KOPT-K1 (cell line): ENCODE data around the gene SUSD3.

Experiments
- H3K27ac ChIP-seq: fragments of 200-600 bp; sonication (generic); 2 replicates; pipeline ENCODE4 v1.5.1; 2016; ENCODE audit warnings: antibody characterized with exemption, mild to moderate bottlenecking, low read depth, low read length; ENCODE audit not compliant: poor library complexity, severe bottlenecking
- H3K36me3 ChIP-seq: fragments of 200-600 bp; sonication (generic); 2 replicates; pipeline ENCODE4 v1.5.1; 2017; ENCODE audit warnings: antibody characterized with exemption, mild to moderate bottlenecking, low read length, moderate library complexity; ENCODE audit not compliant: insufficient read depth
- H3K9me3 ChIP-seq: fragments of 200-600 bp; sonication (generic); 2 replicates; pipeline ENCODE4 v1.5.1; 2017; ENCODE audit warnings: antibody characterized with exemption, low read length, mild to moderate bottlenecking; ENCODE audit not compliant: insufficient read depth, poor library complexity, severe bottlenecking

Gene SUSD3

DNA sequence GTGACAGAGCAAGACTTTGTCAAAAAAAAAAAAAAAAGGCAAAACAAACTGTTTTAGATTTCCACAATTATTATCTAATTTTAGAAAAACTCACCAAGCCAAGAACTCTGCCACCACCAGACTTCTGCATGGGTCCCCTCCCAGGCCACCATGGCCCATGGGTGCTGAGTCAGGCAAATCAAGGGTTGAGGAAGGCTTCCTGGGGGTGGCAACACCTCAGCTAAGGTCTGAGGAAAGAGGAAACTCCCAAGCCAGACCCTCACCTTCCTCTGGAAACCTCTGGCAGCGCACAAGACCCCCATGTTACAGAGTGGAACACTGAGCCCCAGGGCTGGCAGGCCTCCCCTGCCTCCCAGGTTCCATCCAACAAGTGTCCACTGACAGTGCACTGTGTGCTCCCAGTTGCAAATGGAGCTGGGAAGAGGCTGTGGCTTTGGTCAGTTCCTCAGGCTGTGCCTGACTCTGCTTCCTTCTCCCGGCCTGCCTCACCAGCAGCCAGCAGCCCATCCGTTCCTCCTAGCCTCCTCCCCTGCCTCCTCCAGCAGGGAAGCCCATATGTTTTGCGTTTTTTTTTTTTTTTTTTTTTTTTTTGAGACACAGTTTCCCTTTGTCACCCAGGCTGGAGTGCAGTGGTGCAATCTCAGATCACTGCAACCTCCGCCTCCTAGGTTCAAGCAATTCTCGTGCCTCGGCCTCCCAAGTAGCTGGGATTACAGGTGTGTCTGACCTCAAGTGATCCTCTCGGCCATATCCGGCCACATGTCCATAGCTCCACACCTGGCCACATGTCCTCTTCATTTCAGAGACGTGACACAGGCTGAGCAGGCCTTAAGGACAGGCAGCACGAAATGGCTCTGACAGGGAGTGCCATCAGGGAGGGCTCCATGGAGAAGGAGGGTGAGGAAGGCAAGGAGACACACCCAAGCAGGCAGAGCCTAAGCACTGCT is 3.5 kb upstream of the SUSD3 start:
- H3K27ac ChIP-seq, result no peak overlapping the region
- no peaks in the 10 kb centered on the region for H3K36me3 ChIP-seq
- H3K9me3 ChIP-seq, result no peaks in the 10 kb centered on the region

DNA sequence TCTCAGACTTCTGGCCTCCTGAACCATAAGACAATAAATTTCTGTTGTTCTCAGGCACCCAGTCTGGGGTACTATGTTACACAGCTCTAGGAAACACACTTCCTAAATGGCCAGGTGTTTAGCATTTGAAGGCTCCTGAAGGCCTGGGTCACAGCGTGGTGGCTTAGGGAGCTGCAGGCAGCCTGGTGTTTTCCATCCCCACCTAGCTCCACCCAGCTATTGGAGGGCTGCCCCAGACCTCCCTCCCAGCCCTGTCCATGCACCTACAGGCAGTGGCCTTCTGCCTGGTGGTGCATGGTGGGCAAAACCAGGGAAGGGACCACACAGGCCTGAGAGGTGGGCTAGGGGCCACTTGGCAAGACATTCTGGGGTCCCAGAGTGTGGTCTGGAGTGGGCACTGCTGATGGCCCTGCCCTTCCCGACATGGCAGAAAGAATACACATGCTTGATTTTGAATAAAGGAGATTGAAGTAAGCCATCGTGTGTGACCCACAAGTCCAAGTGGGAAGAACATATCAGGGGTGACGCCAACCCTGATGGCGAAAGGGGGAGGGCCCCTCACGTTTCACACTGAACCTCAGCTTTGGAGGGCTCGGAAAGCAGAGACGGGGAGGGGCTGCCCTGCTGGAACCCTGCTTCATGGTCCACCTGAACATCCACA is 1.3 kb upstream of the SUSD3 start:
- Histone ChIP-seq H3K36me3 (no peaks in the 10 kb centered on the region), H3K9me3 (no peaks in the 10 kb centered on the region), H3K27ac (no peak overlapping the region)

DNA sequence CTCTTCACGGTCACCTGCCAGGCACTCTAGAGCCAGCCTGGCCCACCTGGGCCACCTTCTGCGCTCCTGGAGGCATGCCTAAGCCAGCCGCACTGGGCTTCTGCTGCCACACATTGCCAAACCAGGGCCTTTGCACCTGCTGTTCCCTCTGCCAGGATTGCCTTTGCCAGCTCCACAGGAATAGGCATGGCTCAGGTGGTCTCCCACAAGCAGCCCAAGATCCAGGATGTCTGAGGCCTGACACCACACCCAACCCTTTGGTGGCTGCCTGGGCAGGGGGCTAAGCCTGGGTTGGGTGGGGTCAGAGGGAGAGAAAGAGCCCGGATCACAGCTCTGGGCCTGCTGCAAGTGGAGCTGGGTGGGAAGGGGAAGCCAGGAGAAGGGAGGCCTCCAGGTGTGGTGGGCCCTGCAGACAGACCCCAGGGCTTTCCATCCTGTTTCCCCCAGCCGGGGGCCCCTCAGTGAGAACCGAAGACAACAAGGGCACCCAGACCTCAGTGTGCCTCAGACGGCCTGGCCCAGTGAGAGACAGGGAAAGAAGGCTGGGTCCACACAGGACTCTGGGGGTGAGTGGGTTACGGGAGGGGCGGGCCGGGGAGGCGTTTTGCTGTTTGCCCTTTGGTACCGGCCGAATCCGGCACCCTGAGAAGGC is 672 bp upstream of the SUSD3 start:
- no peaks in the 10 kb centered on the region for H3K36me3 ChIP-seq
- no peak overlapping the region for H3K27ac ChIP-seq
- H3K9me3 ChIP-seq, result no peaks in the 10 kb centered on the region

DNA sequence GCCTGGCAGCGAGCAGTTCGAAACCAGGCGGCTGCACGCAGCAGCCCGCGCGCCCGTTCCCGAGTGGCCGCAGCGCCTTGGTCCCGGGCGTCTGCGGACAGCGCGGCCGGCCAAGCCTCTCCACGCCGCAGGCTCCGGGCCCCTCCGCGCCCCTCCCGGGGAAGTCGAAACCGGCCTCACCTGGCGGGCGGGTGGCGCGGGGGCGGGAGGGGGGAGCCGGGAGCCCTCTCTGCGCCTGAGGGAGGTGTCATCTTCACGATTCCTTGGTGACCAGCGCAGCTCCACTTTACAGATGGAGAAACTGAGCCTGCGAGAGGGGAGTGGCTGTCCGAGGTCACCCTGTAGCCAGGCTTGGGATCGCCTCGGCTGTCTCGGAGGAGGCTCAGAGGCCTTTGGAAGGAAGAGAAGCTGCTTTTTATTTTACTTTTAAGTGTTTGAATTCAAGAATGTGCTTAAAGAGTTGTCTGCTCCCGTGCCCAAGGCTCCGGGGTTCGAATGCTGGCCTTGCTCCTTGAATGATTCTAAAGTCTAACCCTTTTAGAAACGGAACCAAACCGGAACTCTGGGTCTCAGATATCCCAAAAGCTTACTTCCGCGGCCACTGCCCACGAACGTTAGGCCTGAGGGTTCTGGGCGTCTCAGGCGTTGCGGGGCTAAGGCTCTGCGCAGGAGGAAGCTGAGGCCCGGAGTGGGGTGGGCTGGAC is 662 bp downstream of the SUSD3 start:
- Histone ChIP-seq H3K36me3 (no peaks in the 10 kb centered on the region), H3K27ac (peak overlapping the region; percentile 41), H3K9me3 (no peaks in the 10 kb centered on the region)

DNA sequence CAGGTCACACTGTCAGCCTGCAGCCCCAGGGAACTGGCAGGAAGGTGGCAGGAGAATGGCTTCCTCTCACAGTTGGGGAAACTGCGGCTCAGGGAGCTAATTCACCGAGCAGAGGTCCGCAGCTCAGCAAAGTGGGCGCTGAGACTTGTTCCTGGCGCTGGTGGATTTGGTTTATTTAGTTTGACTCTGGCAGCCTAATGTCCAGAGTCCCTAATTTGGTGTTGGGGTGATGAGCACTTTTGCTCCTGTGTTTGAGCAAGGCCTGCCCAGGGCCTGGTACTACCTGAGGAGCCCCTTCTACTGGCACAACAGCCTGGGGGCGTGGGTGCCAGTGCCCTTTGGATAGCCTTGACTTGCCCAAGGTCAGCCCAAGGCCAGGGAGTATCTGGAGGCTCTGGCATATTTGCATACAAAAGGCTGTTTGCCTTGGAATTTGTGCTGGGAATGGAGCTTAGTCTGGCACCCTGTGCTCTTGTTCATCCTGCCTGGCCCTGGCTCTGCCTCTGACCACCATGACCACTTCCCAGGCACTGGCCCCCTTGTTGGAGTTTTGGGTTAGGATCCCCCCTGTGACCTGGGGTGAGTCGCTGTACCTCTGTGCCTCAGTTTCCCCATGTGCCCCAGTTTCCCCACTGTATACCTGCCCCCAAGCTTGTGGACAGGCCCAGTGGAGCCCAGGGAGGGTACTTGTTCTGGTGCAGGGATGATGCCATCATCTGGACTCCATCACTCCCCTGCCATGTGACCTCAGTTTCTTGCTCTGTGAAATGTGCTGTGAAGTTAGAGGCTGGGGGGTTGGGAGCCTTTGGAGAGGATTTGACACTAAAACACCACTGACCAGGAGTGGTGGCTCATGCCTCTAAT is 1.4 kb downstream of the SUSD3 start:
- Histone ChIP-seq H3K27ac (peak overlapping the region; percentile 92), H3K36me3 (no peaks in the 10 kb centered on the region), H3K9me3 (no peaks in the 10 kb centered on the region)

DNA sequence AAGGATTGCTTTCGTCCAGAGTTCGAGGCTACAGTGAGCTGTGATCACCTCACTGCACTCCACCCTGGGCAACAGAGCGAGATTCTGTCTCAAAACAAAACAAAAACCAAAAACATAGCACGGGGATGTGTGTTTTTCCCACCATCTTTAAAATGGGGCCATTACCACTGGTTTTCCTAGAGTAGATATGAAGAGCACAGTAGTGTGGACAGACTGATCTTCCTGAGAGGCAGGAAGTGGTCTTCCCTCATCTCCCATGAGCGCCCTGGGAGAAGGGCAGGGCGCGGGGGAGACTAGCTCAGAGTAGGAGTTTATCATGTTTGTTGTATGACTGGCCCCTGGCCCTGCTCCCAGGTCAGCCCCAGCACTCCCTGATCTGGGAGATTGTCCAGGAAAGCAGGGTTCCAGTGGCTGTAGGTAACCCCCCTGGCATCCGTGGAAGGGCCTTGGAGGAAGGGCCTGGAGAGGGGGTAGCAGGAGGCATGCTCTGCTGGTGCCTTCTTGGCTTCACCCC is 2.3 kb downstream of the SUSD3 start:
- peak overlapping the region; percentile 92 for H3K27ac ChIP-seq
- H3K36me3 ChIP-seq, result no peaks in the 10 kb centered on the region
- no peaks in the 10 kb centered on the region for H3K9me3 ChIP-seq

DNA sequence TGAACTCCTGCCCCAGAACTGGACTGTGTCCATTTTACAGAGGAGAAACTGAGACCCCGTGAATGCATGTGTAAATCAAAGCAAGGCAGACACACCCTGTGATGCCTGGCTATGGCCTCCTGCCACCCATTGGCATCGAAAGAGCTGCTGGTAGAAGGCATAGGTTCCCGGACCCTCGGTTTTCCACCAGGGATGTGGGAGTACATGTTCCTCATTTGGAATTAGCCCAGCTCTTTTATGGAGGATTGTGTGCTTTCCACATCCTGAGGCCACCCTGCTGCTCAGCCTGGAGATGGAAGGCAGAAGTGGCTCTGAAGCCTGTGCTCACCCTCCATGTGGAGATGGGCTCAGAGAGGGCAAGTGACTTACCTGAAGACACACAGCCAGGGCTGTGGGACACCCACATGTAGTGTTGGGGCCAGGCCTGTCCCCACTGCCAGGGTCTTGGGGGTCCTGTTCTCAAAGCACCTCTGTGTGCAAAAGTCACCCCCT is 2.8 kb downstream of the SUSD3 start:
- H3K9me3 ChIP-seq, result no peaks in the 10 kb centered on the region
- peak overlapping the region; percentile 92 for H3K27ac ChIP-seq
- no peaks in the 10 kb centered on the region for H3K36me3 ChIP-seq

DNA sequence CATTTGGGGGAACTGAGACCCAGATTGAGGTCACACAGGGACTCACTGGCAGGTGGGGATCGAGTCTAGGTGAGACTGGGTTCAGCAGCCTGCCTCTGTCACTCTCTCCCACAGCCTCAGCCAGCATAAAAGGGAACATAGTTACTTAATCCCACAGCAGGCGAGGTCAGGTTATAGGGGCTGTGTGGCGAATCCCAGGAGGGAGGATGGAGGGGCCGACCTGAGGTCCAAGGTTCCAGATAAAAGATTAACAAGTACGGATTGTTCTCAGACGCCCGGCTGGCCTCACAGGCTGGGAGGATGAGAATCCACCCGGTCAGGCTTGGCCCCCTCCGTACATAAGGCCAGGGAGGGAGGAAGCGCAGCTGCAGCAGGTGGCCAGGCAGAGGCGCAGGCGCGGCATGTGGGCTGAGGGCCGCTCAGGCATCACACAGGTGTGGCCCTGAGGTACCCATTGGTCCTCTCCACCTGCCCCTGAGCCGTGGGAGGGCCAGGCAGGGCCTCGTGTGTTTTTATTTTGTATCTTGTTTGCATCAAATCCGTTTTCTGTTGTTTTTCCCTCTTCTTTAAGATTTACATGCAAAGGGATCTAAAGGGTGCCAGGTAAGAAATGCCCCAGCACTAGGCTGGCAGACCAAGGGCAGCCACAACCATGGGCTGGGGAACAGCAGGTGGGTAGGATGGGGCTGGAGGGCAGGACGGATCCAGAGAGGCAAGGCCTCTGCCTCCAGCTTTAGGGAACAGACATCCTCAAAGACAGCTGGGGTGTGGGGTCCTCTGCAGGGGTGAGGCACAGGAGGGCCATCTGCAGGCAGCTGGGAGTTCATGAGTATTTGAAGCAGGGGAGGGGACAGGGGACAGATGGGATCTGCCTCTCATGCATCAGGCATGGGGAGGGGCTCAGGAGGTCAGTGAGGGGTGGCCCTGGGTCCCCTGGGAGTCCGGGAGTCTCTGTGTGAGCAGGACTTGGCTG is 3.6 kb downstream of the SUSD3 start:
- peak overlapping the region; percentile 92 for H3K27ac ChIP-seq
- H3K9me3 ChIP-seq, result no peaks in the 10 kb centered on the region
- no peaks in the 10 kb centered on the region for H3K36me3 ChIP-seq

DNA sequence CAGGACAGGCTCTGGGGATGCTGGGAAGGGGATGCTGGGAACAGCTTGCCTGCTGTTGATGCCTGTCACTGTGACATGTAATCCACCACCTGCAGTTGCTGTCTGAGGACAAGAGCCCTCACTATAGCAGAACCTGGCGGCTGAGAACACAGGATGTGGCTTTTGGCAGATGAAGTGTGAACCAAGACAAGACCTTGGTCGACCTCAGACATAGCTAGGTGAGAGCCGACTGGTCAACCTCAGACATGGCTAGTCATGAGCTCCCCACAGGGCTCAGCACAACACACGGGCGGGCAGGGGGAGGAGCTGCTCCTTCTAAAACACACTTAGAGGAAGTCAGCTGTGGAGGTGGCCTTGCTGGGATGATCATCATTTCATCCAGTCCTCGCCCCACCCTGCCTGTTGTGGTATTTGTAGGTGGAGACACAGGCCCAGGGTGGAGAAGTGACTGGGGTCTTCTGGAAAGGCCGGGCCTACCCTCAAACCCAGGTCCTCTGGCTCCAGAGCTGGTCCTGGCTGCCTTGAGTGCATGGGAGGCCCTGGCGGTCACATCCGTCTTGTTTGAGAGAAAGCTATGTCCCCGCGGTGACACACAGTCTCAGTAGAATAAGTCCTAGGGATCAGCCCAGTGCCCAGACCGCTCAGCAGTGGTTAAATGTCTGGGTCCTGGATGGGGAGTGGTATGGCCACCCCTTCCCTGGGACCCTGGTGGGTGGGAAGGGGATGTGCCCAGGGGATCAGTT is 6.1 kb downstream of the SUSD3 start:
- Histone ChIP-seq H3K9me3 (no peaks in the 10 kb centered on the region), H3K36me3 (no peaks in the 10 kb centered on the region), H3K27ac (peak overlapping the region; percentile 92)

DNA sequence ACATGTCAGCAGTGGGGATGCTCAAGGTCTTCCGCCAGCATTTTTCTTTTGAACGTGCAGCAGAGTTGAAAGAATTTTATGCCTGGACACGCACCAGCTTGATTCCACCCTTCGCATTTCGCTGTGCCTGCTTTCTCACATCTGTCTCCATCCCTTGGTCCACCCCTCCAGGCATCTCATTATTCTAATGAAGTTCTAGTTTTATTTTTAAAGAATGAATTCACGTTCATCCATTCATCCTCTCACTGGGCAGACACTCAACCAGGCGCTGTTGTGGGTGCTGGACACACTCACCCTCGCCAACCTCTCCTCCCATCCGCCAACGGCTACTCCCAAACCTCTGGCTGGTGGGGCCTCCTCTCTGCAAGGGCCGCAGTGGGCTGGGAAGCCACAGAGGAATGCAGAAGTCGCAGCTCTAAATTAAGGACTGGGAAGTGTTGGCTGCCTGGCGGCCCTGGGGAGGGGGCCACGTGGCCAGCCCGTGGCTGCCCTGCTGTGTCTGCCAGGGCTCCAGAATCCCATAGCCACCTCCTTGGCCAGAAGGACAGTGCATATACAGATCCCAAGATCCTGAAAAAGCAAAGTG is 6.7 kb downstream of the SUSD3 start:
- H3K9me3 ChIP-seq, result no peaks in the 10 kb centered on the region
- H3K36me3 ChIP-seq, result no peaks in the 10 kb centered on the region
- H3K27ac ChIP-seq, result peak overlapping the region; percentile 92

DNA sequence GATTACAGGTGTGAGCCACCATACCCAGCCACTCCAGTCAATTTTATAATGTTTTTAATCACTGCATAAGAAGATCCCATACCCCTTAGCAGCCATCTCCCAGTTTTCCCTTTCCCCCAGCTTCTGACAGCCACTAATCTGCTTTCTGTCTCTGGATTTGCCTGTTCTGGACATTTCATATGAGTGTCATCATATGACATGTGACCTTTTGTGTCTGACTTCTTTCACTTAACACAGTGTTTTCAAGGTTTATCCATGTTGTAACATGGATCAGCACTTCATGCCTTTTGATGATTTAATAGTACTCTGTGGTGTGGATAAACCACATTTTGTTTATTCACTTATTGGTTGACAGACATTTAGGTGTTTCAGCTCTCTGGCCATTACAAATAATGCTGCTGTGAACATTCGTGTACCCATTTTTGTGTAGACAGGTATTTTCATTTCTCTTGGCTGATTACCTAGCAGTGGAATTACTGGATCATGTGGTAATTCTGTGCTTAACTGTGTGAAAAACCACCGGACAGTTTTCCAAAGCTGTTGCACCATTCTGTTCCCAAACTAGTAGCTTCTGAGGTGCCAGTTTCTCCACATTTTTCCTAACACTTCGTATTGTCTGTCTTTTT is 8.6 kb downstream of the SUSD3 start:
- Histone ChIP-seq H3K27ac (no peak overlapping the region), H3K36me3 (no peaks in the 10 kb centered on the region), H3K9me3 (no peaks in the 10 kb centered on the region)

DNA sequence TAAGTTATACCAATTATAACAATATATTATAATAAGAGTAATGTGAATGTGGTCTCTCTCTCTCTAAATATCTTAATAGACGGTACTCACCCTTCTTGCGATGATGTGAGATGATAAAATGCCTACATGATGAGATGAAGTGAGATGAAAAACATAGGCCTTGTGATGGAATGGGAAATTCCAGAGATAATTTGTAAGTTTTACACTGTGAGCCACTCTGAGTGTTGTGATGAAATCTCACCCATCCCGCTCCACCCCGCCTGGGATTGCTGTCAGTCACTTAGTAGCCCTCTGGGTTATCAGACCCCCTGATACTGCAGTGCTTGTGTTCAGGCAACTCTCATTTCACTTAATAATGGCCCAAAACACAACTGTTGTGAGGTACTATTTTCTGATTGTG is 10.5 kb downstream of the SUSD3 start:
- H3K36me3 ChIP-seq, result no peaks in the 10 kb centered on the region

More for the DNA sequence above, 10.5 kb downstream of the SUSD3 start:
- H3K27ac ChIP-seq, result no peak overlapping the region
- H3K9me3 ChIP-seq, result no peaks in the 10 kb centered on the region
